AG04449 (cell line): ENCODE measurements around the gene GATA3.

Experiments
- CTCF ChIA-PET: fragments of 350-600 bp; formaldehyde crosslinking; extraction: SDS; loops from one replicate; lab custom pipeline; 2021; ENCODE audit warnings: antibody characterized with exemption; lab: Yijun Ruan, JAX
- POLR2A ChIA-PET: fragments of 400-600, 350-600 bp; formaldehyde crosslinking; extraction: SDS; loops from one replicate; lab custom pipeline; 2020; ENCODE audit warnings: antibody characterized with exemption, inconsistent platforms; lab: Yijun Ruan, JAX
- DNase-seq: peaks from one replicate; pipeline ENCODE4 v3.0.0-alpha.2; 2010; ENCODE audit warnings: low read depth, low spot score
- H3K4me3 ChIP-seq: 2 replicates; pipeline ENCODE4 v1.5.1; 2011; ENCODE audit warnings: low read depth, mild to moderate bottlenecking, control low read depth, low read length
- TF ChIP-seq, protein P1 (sequence below): IDR thresholded peaks from one replicate; pipeline ENCODE4 v1.5.1; 2011; ENCODE audit warnings: mild to moderate bottlenecking, moderate library complexity, low read length, control low read depth, inconsistent platforms; ENCODE audit not compliant: insufficient read depth; ENCODE audit errors: missing control alignments

GATA3 gene

DNA sequence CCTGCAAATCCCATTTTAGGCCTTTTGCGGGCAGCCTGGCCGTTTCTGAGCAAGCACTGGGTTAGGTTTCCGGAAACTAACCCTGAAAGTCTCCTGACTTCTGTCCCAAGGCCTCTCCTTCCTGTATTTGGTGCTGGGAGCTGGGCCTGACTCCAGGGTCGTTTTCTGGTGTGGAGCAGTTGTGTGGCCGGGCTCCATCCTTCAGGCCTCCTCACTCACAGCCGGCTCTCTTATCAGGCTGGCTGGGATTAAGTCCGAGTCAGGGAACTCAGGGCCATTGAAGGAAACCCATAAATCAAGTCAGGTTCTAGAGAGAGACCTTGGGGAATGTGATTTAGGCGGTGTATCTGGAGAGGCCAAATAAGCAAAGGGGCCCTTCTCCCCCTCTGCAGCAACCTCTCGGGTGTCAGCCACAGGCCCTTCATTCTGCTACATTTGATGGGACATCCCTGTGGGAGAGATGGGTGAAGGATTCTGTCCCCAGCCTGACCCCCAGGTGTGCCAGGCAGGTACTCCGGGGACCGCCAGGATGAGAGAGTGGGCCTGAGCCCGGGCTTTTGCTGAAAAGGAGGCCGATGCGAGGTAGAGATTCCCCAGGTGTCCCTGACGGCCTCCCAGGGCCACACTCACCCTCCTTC lies 3.3 kb downstream of the GATA3 start:
- POLR2A ChIA-PET: no interaction called here
- TF ChIP-seq, protein P1, sequence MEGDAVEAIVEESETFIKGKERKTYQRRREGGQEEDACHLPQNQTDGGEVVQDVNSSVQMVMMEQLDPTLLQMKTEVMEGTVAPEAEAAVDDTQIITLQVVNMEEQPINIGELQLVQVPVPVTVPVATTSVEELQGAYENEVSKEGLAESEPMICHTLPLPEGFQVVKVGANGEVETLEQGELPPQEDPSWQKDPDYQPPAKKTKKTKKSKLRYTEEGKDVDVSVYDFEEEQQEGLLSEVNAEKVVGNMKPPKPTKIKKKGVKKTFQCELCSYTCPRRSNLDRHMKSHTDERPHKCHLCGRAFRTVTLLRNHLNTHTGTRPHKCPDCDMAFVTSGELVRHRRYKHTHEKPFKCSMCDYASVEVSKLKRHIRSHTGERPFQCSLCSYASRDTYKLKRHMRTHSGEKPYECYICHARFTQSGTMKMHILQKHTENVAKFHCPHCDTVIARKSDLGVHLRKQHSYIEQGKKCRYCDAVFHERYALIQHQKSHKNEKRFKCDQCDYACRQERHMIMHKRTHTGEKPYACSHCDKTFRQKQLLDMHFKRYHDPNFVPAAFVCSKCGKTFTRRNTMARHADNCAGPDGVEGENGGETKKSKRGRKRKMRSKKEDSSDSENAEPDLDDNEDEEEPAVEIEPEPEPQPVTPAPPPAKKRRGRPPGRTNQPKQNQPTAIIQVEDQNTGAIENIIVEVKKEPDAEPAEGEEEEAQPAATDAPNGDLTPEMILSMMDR: no peak
- CTCF ChIA-PET: no interaction called here
- H3K4me3 ChIP-seq: no peak overlapping the region
- DNase-seq: no peak

GRCh38 chr10:8058274-8059111 lies 4.0 kb downstream of the GATA3 start:
- POLR2A ChIA-PET: no interaction called here
- CTCF ChIA-PET: no interaction called here
- no peak overlapping the region for H3K4me3 ChIP-seq
- TF ChIP-seq, protein P1: no peak
- DNase-seq: no peak

GRCh38 chr10:8059191-8059936 lies 4.9 kb downstream of the GATA3 start:
- no peak for DNase-seq
- no peak overlapping the region for H3K4me3 ChIP-seq
- TF ChIP-seq, protein P1: no peak
- ChIA-PET POLR2A (no interaction called here), CTCF (no interaction called here)

GRCh38 chr10:8060010-8060703 lies 5.7 kb downstream of the GATA3 start:
- no peak overlapping the region for H3K4me3 ChIP-seq
- no peak for DNase-seq
- ChIA-PET CTCF (no interaction called here), POLR2A (no interaction called here)
- TF ChIP-seq, protein P1: no peak

- POLR2A ChIA-PET: no interaction called here
- H3K4me3 ChIP-seq: no peak overlapping the region
- CTCF ChIA-PET: interaction anchor here (1.1 kb wide), 1 partner anchor 184 kb away, joined by 3 read pairs; no protein-coding TSS in a partner anchor
- no peak for DNase-seq
- TF ChIP-seq, protein P1: no peak
These were observed 6.2 kb downstream of the GATA3 start for GRCh38 chr10:8060704-8061121.
